Type B pancreatic cell (in vitro differentiated cells): ENCODE results near the gene ATR. TPM values are rescaled to one million over a fixed set of nuclear protein-coding genes. Genes with fewer than 3 reads are reported as not detected.
A peak's percentile ranks its signal among the peaks of the same experiment; 100 is the strongest.
"Not testable (repeated sequence)": the region's sequence is repeated elsewhere in the genome, so short reads cannot be mapped to it uniquely, and the experiment has no call there.

Source experiments
- DNase-seq: peaks from one replicate; pipeline ENCODE4 v3.0.0; 2021; ENCODE audit warnings: mixed read lengths; ENCODE audit not compliant: unreplicated experiment; ENCODE audit errors: extremely low spot score
- H3K27ac Mint-ChIP-seq: 2 replicates; pipeline ENCODE4 v1.8.0; 2021; ENCODE audit warnings: mild to moderate bottlenecking, mixed read lengths
- H3K27me3 Mint-ChIP-seq: 2 replicates; pipeline ENCODE4 v1.8.0; 2021; ENCODE audit warnings: mixed read lengths
- H3K36me3 Mint-ChIP-seq: 2 replicates; pipeline ENCODE4 v1.8.0; 2021; ENCODE audit warnings: mixed read lengths
- H3K4me1 Mint-ChIP-seq: one replicate; pipeline ENCODE4 v1.8.0; 2021; ENCODE audit warnings: mixed read lengths; ENCODE audit not compliant: unreplicated experiment
- H3K4me3 Mint-ChIP-seq: 2 replicates; pipeline ENCODE4 v1.8.0; 2021; ENCODE audit warnings: mild to moderate bottlenecking, mixed read lengths
- H3K9me3 Mint-ChIP-seq: 2 replicates; pipeline ENCODE4 v1.8.0; 2021; ENCODE audit warnings: mixed read lengths
- total RNA-seq: library from RNA; stranded (reverse); gene quantifications from 2 replicates; pipeline ENCODE4 v1.2.1, GENCODE V29; 2021; ENCODE audit warnings: low replicate concordance
- TF ChIP-seq, protein P1 (sequence below): fragments of 200-600 bp; sonication (generic); conservative IDR thresholded peaks from 2 replicates; pipeline ENCODE4 v1.5.0; 2021; ENCODE audit warnings: antibody characterized with exemption, mild to moderate bottlenecking

ATR gene
- total RNA-seq, 1 donor from 2014 or later: 30.0 TPM

DNA sequence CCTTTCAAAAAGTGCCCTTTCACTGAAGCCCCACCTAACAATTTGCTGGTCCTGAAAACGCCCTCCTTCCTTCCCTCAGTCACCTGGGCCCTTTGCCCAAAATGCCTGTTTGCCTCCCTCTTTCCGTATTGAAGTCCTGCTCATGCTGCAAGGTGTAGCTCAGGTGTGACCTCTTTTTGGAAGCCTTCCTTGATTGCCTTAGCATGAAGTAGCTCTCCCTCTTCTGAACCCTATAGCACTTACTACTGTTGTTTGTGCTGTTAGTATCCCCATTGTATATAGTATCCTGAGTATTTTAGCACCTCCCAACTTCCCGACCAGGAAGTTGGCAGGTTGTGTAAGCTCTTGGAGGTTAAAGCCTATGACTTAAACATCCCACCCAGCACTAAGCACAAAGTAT is 19.4 kb upstream of the ATR start:
- Mint-ChIP-seq H3K27me3 (peaks cover 5% of the 10 kb centered on the region), H3K36me3 (peaks cover 10% of the 10 kb centered on the region), H3K9me3 (no peaks in the 10 kb centered on the region), H3K27ac (no peak overlapping the region), H3K4me3 (peak overlapping the region; percentile 99), H3K4me1 (peaks cover 16% of the 10 kb centered on the region)
- TF ChIP-seq, protein P1, sequence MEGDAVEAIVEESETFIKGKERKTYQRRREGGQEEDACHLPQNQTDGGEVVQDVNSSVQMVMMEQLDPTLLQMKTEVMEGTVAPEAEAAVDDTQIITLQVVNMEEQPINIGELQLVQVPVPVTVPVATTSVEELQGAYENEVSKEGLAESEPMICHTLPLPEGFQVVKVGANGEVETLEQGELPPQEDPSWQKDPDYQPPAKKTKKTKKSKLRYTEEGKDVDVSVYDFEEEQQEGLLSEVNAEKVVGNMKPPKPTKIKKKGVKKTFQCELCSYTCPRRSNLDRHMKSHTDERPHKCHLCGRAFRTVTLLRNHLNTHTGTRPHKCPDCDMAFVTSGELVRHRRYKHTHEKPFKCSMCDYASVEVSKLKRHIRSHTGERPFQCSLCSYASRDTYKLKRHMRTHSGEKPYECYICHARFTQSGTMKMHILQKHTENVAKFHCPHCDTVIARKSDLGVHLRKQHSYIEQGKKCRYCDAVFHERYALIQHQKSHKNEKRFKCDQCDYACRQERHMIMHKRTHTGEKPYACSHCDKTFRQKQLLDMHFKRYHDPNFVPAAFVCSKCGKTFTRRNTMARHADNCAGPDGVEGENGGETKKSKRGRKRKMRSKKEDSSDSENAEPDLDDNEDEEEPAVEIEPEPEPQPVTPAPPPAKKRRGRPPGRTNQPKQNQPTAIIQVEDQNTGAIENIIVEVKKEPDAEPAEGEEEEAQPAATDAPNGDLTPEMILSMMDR: no peak
- DNase-seq: no peak

DNA sequence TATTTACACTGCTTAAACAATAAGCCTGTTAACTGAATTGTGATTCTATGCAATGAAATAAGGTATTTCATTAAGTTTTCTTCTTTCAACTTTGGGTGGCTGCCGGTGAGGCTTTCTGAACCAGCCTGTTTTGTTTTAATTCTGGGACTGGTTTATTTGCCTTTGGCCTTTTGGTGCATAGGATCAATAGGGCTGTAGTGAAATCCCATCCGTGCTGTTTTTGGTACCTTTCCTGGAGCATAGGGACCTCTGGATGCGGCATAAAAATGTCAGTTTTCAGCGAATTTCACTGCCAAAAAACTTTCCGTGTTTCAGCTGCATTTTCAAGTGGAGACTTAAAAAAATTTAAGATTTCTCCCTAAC is 18.2 kb upstream of the ATR start:
- Mint-ChIP-seq H3K27me3 (peaks cover 5% of the 10 kb centered on the region), H3K27ac (peak overlapping the region; percentile 96), H3K4me1 (peaks cover 16% of the 10 kb centered on the region), H3K36me3 (peaks cover 10% of the 10 kb centered on the region), H3K9me3 (no peaks in the 10 kb centered on the region), H3K4me3 (peak overlapping the region; percentile 99)
- TF ChIP-seq, protein P1: no peak
- no peak for DNase-seq

DNA sequence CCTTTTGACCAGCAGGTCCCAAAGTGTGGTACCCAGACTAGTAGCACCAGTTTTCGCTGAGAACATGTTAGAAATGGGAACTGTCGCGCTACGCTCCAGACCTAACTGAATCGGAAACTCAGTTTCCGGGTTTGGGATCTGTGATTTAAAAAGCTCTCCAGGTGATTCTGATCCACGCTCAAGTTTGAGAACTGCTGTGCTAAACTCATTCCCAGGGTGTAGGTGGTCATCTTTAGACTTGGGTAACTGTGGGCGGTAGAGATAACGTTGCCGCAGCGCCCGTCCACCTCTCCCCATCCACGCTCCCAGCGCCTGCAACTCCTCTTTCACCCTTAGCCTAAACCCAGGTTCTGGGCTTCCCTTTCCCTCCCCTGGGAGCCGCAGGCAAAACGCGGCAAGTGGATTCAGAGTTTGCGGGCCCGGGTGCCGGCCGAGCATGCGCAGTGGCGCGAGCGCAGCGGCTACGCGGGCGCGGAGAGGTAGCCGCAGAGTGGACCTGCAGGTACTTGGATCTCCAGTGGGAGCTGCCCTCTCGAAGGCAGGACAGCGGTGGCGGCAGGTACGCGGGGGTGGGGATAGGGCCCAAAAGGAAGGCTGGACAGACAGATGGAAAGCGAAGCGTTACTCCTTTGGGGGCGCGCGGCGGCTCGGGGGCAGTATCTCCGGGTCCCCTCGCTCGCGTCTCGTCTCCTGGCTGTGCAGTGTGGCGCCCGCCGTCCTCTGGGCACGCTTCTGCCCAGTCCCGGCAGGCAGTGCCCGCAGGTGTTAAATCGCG is 17.6 kb upstream of the ATR start, which contains the start of gene PLS1:
PLS1 (plus strand) TSS at position 443 of the 775 bp plus-strand sequence. CDS start 67,845 bp downstream, outside the sequence.
- peaks cover 5% of the 10 kb centered on the region for H3K27me3 Mint-ChIP-seq
- peaks cover 16% of the 10 kb centered on the region for H3K4me1 Mint-ChIP-seq
- peak within 1 kb of the TSS; percentile 99 for H3K4me3 Mint-ChIP-seq
- peaks cover 10% of the 10 kb centered on the region for H3K36me3 Mint-ChIP-seq
- peak within 1 kb of the TSS; percentile 96 for H3K27ac Mint-ChIP-seq
- TF ChIP-seq, protein P1: no peak
- peak; percentile 95 for DNase-seq
- H3K9me3 Mint-ChIP-seq: no peaks in the 10 kb centered on the region

DNA sequence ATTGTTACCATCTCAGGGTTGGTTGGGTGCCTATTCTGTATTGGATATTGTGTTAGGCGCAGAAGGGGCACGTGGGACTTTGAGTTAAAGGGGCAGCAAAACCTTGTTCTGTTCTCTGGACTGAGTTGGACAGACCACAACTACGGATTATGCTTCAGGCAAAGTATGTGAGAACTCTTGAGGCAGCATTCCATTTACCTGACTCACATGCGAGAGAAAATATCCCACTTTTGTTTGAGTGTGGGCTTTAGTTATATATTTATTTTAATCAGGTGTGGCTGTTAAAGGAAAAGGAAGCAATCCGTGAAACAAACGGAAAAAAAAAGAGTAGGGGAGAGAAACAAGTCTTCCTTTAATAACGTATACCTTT is 17.0 kb upstream of the ATR start:
- H3K4me1 Mint-ChIP-seq: peaks cover 16% of the 10 kb centered on the region
- peaks cover 10% of the 10 kb centered on the region for H3K36me3 Mint-ChIP-seq
- TF ChIP-seq, protein P1: no peak
- H3K4me3 Mint-ChIP-seq: peak overlapping the region; percentile 99
- no peaks in the 10 kb centered on the region for H3K9me3 Mint-ChIP-seq
- H3K27me3 Mint-ChIP-seq: peaks cover 5% of the 10 kb centered on the region
- no peak for DNase-seq
- peak overlapping the region; percentile 96 for H3K27ac Mint-ChIP-seq

DNA sequence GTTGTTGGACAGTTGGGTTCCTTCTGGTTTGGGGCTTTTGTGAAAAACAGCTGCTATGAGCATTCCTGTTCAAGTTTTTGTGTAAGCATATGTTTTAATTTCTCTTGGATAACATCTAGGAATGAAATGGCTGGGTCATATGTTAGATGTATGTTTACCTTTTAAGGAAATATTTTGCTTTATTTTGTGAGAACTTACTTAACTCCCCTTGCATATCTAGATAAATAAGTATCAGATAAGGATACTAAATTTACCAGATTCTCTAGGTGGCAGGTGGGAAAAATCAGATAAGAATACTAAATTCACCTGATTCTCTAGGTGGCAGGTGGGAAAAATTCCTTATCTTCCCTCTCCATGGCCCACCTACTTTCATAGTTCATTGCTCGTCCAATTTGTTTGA is 16.6 kb upstream of the ATR start:
- Mint-ChIP-seq H3K27me3 (peaks cover 5% of the 10 kb centered on the region), H3K36me3 (peaks cover 6% of the 10 kb centered on the region), H3K4me3 (peak overlapping the region; percentile 99), H3K27ac (peak overlapping the region; percentile 96), H3K9me3 (no peaks in the 10 kb centered on the region), H3K4me1 (peaks cover 16% of the 10 kb centered on the region)
- no peak for DNase-seq
- TF ChIP-seq, protein P1: no peak

DNA sequence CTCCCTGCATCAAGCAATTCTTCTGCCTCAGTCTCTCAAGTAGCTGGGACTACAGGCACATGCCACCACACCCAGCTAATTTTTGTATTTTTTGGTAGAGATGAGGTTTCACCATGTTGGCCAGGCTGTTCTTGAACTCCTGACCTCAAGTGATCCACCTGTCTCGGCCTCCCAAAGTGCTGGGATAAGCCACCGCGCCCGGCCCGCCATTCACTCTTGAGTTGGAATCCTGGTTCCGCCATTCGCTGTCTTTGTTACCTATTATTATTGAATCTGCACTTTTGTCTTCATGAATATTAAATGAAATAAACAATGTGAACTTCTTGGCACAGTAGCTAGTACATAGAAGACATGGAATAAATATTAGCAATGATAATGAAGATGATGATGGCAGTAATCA is 13.7 kb upstream of the ATR start:
- H3K27me3 Mint-ChIP-seq, H3K9me3 Mint-ChIP-seq: not testable (repeated sequence)

More for the DNA sequence above, 13.7 kb upstream of the ATR start:
- not testable (repeated sequence) for H3K4me1 Mint-ChIP-seq, H3K36me3 Mint-ChIP-seq, H3K27ac Mint-ChIP-seq, H3K4me3 Mint-ChIP-seq, DNase-seq
